SU-DHL-6 (cell line): ENCODE measurements around the gene APPL2.

Experiments used
- H2AFZ ChIP-seq: fragments of 200-600 bp; sonication (generic); 2 replicates; pipeline ENCODE4 v1.6.1; 2014; ENCODE audit warnings: low read depth, mild to moderate bottlenecking, moderate library complexity, mixed read lengths, antibody characterized with exemption, low read length; ENCODE audit not compliant: severe bottlenecking
- H3F3A ChIP-seq: fragments of 200-600 bp; shearing (Covaris generic); 2 replicates; pipeline ENCODE4 v1.6.0; 2016; ENCODE audit warnings: antibody characterized with exemption, mild to moderate bottlenecking; ENCODE audit not compliant: insufficient read depth
- H3K27ac ChIP-seq: fragments of 200-600 bp; sonication (generic); 2 replicates; pipeline ENCODE4 v1.5.1; 2016; ENCODE audit warnings: low read depth, mild to moderate bottlenecking, low read length, moderate library complexity, mixed read lengths
- H3K27me3 ChIP-seq: fragments of 200-600 bp; sonication (generic), shearing (Covaris generic); 2 replicates; pipeline ENCODE4 v1.6.0; 2014; ENCODE audit warnings: mild to moderate bottlenecking, low read length
- H3K36me3 ChIP-seq: fragments of 200-600 bp; sonication (generic); 2 replicates; pipeline ENCODE4 v1.6.1; 2014; ENCODE audit warnings: mild to moderate bottlenecking, low read length, mixed read lengths
- H3K4me2 ChIP-seq: fragments of 300-600, 200-600 bp; shearing (Covaris generic), sonication (generic); 2 replicates; pipeline ENCODE4 v1.6.0; 2014; ENCODE audit warnings: low read length, low read depth, mild to moderate bottlenecking; ENCODE audit not compliant: poor library complexity, severe bottlenecking
- H3K4me3 ChIP-seq: fragments of 200-600 bp; sonication (generic); 2 replicates; pipeline ENCODE4 v1.5.1; 2014; ENCODE audit warnings: antibody characterized with exemption, low read length, mild to moderate bottlenecking, mixed read lengths; ENCODE audit not compliant: insufficient read depth, poor library complexity, severe bottlenecking
- H3K79me2 ChIP-seq: fragments of 200-600 bp; sonication (generic); 2 replicates; pipeline ENCODE4 v1.6.1; 2014; ENCODE audit warnings: mild to moderate bottlenecking, low read length, moderate library complexity; ENCODE audit not compliant: insufficient read depth
- H3K9ac ChIP-seq: fragments of 200-600 bp; sonication (generic); 2 replicates; pipeline ENCODE4 v1.7.0; 2014; ENCODE audit warnings: mild to moderate bottlenecking, low read length
- H3K9me2 ChIP-seq: fragments of 200-600 bp; sonication (generic); replicated peaks from 2 replicates; pipeline ENCODE4 v1.6.1; 2014; ENCODE audit warnings: low read length; ENCODE audit not compliant: insufficient read depth
- H3K9me3 ChIP-seq: fragments of 200-600 bp; sonication (generic); 2 replicates; pipeline ENCODE4 v1.6.1; 2014; ENCODE audit warnings: low read length, mixed read lengths; ENCODE audit not compliant: insufficient read depth
- H4K20me1 ChIP-seq: fragments of 200-600 bp; sonication (generic); 2 replicates; pipeline ENCODE4 v1.6.1; 2014; ENCODE audit warnings: low read depth, mild to moderate bottlenecking, antibody characterized with exemption, low read length, moderate library complexity, mixed read lengths
- EZH2phosphoT487 ChIP-seq: fragments of 200-600 bp; sonication (generic), shearing (Covaris generic); conservative IDR thresholded peaks from 2 replicates; pipeline ENCODE4 v1.6.1; 2018; ENCODE audit warnings: mild to moderate bottlenecking, antibody characterized with exemption, low read length, moderate library complexity, mixed read lengths
- TF ChIP-seq, protein P1 (sequence below): fragments of 200-600 bp; sonication (generic); IDR thresholded peaks from one replicate; pipeline ENCODE4 v1.5.1; 2017; ENCODE audit warnings: antibody characterized with exemption, mild to moderate bottlenecking, low read length, moderate library complexity; ENCODE audit not compliant: insufficient read depth, poor library complexity, severe bottlenecking

APPL2 gene

DNA sequence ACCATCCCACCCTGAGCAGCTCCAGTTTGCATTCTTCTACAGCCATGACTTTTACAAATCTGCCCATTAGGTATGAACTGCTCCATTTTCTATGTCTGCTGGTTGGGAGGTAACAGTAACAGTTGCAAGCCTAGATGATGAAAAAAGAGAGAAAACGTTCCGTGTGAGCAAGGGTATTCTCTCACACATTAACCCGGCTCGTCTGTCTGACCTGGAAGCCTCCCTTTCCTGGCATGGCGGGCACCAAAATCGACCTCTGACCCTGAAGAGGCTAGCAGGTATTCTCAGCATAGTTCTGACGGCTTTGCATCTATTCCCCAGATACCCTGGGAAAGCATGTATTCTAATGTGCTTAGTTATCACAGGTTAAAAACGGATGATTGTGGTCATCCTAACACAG, 31.8 kb downstream of the APPL2 start:
- Histone ChIP-seq H3K4me2 (no peak overlapping the region), H3K9me2 (no peaks in the 10 kb centered on the region), H3F3A (no peaks in the 10 kb centered on the region), H3K9ac (no peak overlapping the region), H3K4me3 (no peak overlapping the region), H3K79me2 (no peaks in the 10 kb centered on the region), H4K20me1 (no peaks in the 10 kb centered on the region), H3K27me3 (no peaks in the 10 kb centered on the region), H2AFZ (no peak overlapping the region), H3K36me3 (no peaks in the 10 kb centered on the region), H3K27ac (no peak overlapping the region), H3K9me3 (no peaks in the 10 kb centered on the region)
- no peak for TF ChIP-seq EZH2phosphoT487
- TF ChIP-seq, protein P1, sequence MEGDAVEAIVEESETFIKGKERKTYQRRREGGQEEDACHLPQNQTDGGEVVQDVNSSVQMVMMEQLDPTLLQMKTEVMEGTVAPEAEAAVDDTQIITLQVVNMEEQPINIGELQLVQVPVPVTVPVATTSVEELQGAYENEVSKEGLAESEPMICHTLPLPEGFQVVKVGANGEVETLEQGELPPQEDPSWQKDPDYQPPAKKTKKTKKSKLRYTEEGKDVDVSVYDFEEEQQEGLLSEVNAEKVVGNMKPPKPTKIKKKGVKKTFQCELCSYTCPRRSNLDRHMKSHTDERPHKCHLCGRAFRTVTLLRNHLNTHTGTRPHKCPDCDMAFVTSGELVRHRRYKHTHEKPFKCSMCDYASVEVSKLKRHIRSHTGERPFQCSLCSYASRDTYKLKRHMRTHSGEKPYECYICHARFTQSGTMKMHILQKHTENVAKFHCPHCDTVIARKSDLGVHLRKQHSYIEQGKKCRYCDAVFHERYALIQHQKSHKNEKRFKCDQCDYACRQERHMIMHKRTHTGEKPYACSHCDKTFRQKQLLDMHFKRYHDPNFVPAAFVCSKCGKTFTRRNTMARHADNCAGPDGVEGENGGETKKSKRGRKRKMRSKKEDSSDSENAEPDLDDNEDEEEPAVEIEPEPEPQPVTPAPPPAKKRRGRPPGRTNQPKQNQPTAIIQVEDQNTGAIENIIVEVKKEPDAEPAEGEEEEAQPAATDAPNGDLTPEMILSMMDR, result no peak

DNA sequence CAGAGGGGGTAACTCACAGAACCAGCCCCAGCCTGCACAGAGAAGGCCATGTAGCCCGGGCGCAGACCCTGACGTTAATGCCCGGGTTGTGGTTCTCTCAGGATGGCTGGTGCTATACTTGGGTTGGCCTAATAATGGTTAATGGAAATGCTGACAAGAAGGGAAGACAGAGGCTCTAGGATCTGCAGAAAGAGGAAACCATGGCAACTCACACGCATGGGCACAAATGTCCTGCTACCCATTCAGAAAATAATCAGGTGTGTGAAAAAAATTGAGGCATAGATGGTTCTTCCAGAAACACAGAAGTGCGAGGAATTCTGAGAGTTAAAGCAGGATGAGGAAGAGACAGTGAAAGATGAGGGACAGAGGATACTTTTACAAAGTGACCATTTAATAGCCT, 33.8 kb downstream of the APPL2 start:
- no peaks in the 10 kb centered on the region for H3K27me3 ChIP-seq
- no peak overlapping the region for H2AFZ ChIP-seq
- H3K4me3 ChIP-seq, result no peak overlapping the region
- no peaks in the 10 kb centered on the region for H3K79me2 ChIP-seq
- no peaks in the 10 kb centered on the region for H3K9me3 ChIP-seq
- H3K36me3 ChIP-seq, result no peaks in the 10 kb centered on the region
- H3K4me2 ChIP-seq, result no peak overlapping the region
- no peak for TF ChIP-seq EZH2phosphoT487
- TF ChIP-seq, protein P1, result no peak
- H4K20me1 ChIP-seq, result no peaks in the 10 kb centered on the region
- no peaks in the 10 kb centered on the region for H3F3A ChIP-seq
- H3K27ac ChIP-seq, result no peak overlapping the region
- no peak overlapping the region for H3K9ac ChIP-seq
- H3K9me2 ChIP-seq, result no peaks in the 10 kb centered on the region

GRCh38 chr12:105201299-105201698, 34.7 kb downstream of the APPL2 start:
- H4K20me1 ChIP-seq, result no peaks in the 10 kb centered on the region
- H3K9me2 ChIP-seq, result no peaks in the 10 kb centered on the region
- H2AFZ ChIP-seq, result no peak overlapping the region
- TF ChIP-seq EZH2phosphoT487, result no peak
- TF ChIP-seq, protein P1, result no peak
- no peak overlapping the region for H3K4me3 ChIP-seq
- H3F3A ChIP-seq, result no peaks in the 10 kb centered on the region
- no peaks in the 10 kb centered on the region for H3K36me3 ChIP-seq
- H3K79me2 ChIP-seq, result no peaks in the 10 kb centered on the region
- no peak overlapping the region for H3K9ac ChIP-seq
- H3K9me3 ChIP-seq, result no peaks in the 10 kb centered on the region
- no peak overlapping the region for H3K27ac ChIP-seq
- H3K4me2 ChIP-seq, result no peak overlapping the region
- no peaks in the 10 kb centered on the region for H3K27me3 ChIP-seq
